Epithelial cell of esophagus (primary cell): ENCODE measurements around the gene PSMA6.

Experiments
- DNase-seq: peaks from one replicate; pipeline ENCODE4 v3.0.0; 2010; ENCODE audit warnings: low read depth
- H3K4me3 ChIP-seq: 2 replicates; pipeline ENCODE4 v1.5.1; 2011; ENCODE audit warnings: mild to moderate bottlenecking, low read length, control low read depth
- CTCF ChIP-seq: IDR thresholded peaks from 2 replicates; pipeline ENCODE4 v1.5.1; 2011; ENCODE audit warnings: low read depth, mild to moderate bottlenecking, low read length, control low read depth, inconsistent platforms; ENCODE audit not compliant: insufficient read depth; ENCODE audit errors: missing control alignments

The PSMA6 gene

GRCh38 chr14:35338731-35339405 lies 46.7 kb downstream of the PSMA6 start:
- H3K4me3 ChIP-seq: no peak overlapping the region
- no peak for TF ChIP-seq CTCF
- DNase-seq: no peak

GRCh38 chr14:35339761-35340406 lies 47.7 kb downstream of the PSMA6 start:
- no peak for DNase-seq
- no peak overlapping the region for H3K4me3 ChIP-seq
- no peak for TF ChIP-seq CTCF

- H3K4me3 ChIP-seq: no peak overlapping the region
- no peak for DNase-seq
- no peak for TF ChIP-seq CTCF
Measured at GRCh38 chr14:35340616-35341453, 48.7 kb downstream of the PSMA6 start.

- no peak for DNase-seq
- TF ChIP-seq CTCF: no peak
- H3K4me3 ChIP-seq: no peak overlapping the region
Measured at GRCh38 chr14:35341454-35341750, 49.2 kb downstream of the PSMA6 start.

- DNase-seq: peak; percentile 88
- H3K4me3 ChIP-seq: no peak overlapping the region
- no peak for TF ChIP-seq CTCF
Measured at GRCh38 chr14:35341751-35342488, 49.7 kb downstream of the PSMA6 start.

- DNase-seq: no peak
- no peak overlapping the region for H3K4me3 ChIP-seq
- no peak for TF ChIP-seq CTCF
Measured at GRCh38 chr14:35342489-35343010, 50.4 kb downstream of the PSMA6 start.
